Measurements from ENCODE around the gene SNAPC4.

Gene SNAPC4

DNA sequence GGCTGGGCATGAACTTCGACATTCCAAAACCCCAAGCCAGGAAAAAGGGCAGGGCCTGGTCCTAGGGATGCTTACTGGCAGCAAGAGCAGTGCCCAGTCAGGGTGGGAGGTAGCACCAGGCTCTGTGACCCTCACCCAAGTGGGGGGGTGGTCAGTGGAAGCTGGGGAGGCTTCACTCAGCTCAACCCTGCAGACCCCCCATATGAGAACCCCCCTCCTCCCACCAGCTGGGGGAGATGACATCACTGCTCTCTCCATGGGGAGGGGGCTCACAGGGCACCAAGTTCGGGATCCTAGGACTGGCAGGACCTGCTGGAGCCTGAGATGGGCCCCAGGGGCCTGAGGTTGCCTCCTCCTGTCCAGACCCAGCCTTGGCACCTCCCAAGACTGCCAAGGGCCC lies 41.1 kb downstream of the SNAPC4 start:
- in situ Hi-C loops (cut with MboI; ENCODE audit: low sequenced_read_pairs, unreplicated experiment), result no loop called here
- DNase-seq (ENCODE audit: low spot score), result no peak
- TF ChIP-seq, protein P1, sequence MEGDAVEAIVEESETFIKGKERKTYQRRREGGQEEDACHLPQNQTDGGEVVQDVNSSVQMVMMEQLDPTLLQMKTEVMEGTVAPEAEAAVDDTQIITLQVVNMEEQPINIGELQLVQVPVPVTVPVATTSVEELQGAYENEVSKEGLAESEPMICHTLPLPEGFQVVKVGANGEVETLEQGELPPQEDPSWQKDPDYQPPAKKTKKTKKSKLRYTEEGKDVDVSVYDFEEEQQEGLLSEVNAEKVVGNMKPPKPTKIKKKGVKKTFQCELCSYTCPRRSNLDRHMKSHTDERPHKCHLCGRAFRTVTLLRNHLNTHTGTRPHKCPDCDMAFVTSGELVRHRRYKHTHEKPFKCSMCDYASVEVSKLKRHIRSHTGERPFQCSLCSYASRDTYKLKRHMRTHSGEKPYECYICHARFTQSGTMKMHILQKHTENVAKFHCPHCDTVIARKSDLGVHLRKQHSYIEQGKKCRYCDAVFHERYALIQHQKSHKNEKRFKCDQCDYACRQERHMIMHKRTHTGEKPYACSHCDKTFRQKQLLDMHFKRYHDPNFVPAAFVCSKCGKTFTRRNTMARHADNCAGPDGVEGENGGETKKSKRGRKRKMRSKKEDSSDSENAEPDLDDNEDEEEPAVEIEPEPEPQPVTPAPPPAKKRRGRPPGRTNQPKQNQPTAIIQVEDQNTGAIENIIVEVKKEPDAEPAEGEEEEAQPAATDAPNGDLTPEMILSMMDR (IDR thresholded peaks at IDR 0.05; ENCODE audit: borderline replicate concordance, control extremely low read depth, extremely low read depth, insufficient read depth, missing control alignments), result no peak

DNA sequence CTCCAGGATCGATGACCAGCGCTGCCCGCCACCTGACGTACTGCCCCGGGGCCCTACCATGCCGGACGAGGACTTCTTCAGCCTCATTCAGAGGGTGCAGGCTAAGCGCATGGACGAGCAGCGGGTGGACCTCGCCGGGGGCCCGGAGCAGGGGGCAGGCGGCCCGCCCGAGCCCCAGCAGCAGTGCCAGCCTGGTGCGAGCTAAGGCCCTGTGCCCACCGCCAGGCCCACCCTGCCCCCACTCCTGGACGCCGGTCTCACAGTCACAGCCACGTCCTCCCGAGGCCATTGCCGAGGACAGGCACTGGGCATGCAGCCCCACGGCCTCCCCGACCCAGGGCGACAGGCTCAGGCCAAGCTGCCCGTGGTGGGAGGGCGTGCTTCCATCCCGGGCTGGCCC lies 42.0 kb downstream of the SNAPC4 start:
- TF ChIP-seq, protein P1 (IDR thresholded peaks at IDR 0.05; ENCODE audit: borderline replicate concordance, control extremely low read depth, extremely low read depth, insufficient read depth, missing control alignments), result no peak
- in situ Hi-C loops (cut with MboI; ENCODE audit: low sequenced_read_pairs, unreplicated experiment), result no loop called here
- no peak for DNase-seq (ENCODE audit: low spot score)

DNA sequence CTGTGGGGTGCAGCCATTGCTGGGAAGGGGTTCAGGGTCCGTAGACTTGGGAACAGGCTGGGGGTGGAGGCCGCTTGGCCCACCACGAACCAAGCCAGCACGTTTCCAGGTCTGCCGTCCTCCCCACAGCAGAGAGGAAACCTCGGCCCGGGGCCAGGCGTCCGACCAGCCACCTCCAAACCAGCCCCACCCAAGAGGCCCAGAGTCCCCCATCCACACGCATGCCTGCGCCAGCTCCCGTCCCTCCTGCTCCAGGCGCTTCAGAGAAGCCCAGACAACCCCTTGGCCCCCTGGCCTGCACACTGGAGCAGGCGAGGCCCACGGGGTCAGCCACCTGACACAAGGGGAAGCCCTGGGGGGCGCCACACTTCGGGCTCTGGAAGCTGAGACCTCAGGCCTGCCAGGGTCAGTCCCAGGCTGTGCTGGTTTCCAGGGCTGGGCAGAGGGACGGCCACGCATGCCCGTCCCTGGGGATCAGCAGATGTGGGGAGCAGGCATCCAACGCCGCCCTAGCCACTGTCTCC lies 42.7 kb downstream of the SNAPC4 start:
- DNase-seq (ENCODE audit: low spot score), result no peak
- in situ Hi-C loops (cut with MboI; ENCODE audit: low sequenced_read_pairs, unreplicated experiment), result no loop called here
- TF ChIP-seq, protein P1 (IDR thresholded peaks at IDR 0.05; ENCODE audit: borderline replicate concordance, control extremely low read depth, extremely low read depth, insufficient read depth, missing control alignments), result no peak

DNA sequence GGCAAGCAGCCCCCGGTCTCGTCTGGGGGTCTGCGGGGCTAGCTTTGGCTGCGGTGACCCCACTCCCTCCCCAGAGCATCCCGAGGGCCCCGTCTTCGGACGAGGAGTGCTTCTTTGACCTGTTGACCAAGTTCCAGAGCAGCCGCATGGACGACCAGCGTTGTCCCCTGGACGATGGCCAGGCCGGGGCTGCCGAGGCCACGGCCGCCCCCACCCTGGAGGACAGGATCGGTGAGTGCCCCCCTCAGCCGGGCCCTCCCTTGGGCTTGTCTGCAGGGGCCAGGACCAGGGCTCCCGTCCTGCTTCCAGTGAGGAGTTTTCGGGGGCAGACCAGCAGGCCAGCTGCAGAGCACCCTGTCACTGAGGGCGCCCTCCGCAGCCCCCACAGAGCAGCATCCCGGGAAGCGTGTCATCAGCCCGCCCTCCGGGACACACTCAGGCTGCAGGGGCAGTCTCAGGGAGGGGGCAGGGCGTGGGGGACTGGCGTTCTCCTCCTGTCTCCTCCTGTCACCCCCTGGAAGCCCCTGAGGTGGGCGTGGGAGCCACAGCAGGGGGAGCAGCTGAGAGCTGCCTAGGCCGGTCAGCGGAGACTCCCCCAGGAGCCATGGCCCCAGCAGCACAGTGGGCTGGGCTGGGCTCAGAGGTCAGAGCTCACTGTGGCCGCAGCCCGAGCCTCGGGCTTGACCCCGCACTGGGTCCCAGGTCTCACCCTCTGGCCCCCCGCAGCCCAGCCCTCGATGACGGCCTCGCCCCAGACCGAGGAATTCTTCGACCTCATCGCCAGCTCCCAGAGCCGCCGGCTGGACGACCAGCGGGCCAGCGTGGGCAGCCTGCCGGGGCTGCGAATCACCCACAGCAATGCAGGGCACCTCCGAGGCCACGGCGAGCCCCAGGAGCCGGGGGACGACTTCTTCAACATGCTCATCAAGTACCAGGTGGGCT lies 44.1 kb downstream of the SNAPC4 start:
- in situ Hi-C loops (cut with MboI; ENCODE audit: low sequenced_read_pairs, unreplicated experiment), result no loop called here
- TF ChIP-seq, protein P1 (IDR thresholded peaks at IDR 0.05; ENCODE audit: borderline replicate concordance, control extremely low read depth, extremely low read depth, insufficient read depth, missing control alignments), result no peak
- DNase-seq (ENCODE audit: low spot score), result no peak

DNA sequence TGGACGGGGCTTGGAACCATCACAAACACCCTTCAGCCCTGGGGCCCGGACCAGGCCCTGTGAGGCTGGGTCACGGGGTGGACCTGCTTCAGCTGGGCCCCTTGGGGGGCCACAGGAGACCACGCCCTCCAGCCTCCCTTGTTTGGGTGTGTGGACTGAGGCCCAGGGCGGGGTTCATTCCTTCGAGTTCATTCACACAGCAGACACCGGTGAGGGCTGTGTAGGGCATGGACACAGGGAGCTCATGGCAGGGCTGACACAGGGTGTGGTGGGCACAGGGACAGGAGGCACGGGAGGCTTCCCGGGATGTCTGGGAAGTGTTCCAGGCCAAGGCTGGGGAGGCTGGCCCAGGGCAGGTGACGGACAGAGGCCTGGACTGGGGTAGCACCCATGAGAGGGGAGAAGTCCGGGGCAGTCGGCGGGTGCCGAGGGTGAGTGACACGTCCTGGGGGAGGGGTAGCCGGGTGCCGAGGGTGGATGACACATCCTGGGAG lies 45.3 kb downstream of the SNAPC4 start:
- TF ChIP-seq, protein P1 (IDR thresholded peaks at IDR 0.05; ENCODE audit: borderline replicate concordance, control extremely low read depth, extremely low read depth, insufficient read depth, missing control alignments), result no peak
- no peak for DNase-seq (ENCODE audit: low spot score)
- in situ Hi-C loops (cut with MboI; ENCODE audit: low sequenced_read_pairs, unreplicated experiment), result no loop called here

DNA sequence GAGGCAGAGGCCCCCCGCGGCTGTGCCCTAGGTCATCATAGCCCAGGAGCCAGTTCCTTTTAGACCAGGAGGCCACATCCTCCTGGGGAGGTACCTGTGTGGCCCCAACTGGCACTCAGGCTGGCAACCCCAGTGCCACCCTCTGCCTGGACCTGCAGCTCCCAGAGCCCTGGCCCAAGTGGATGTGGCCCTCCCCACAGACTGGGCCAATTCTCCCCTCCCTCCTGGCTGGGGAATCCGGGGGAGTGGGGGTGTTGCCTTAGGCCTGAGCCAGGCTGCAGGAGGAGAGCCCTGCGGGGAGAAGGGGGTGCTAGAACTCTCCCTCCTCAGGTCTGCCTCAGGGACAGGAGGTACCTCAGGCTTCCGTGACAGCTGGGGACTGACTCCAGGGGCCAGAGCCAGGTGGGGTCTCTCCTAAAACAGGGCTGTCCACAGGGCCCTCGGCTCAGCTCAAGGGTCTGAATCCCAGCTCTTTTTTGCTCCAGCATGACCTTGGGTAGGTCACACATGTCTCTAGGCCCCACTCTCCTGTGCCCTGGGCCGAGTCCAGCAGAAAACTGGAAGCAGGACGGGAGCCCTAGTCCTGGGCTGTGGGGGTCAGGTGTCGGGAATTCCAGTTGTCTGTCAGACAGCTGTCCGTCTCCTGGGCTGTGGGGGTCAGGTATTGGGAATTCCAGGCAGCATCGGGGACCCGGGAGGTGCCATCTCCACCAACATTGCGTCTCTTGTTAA lies 46.0 kb downstream of the SNAPC4 start:
- DNase-seq (ENCODE audit: low spot score), result no peak
- in situ Hi-C loops (cut with MboI; ENCODE audit: low sequenced_read_pairs, unreplicated experiment), result no loop called here
- TF ChIP-seq, protein P1 (IDR thresholded peaks at IDR 0.05; ENCODE audit: borderline replicate concordance, control extremely low read depth, extremely low read depth, insufficient read depth, missing control alignments), result no peak
